GM19463 (cell line): Measurements from ENCODE around the gene RAB40B.

ENCODE experiments used
- ATAC-seq: cut with Tn5 transposase; IDR thresholded peaks from one replicate; pipeline ENCODE4 v1.9.1; 2021; ENCODE audit warnings: mild to moderate bottlenecking, moderate library complexity; ENCODE audit not compliant: unreplicated experiment

Gene RAB40B

DNA sequence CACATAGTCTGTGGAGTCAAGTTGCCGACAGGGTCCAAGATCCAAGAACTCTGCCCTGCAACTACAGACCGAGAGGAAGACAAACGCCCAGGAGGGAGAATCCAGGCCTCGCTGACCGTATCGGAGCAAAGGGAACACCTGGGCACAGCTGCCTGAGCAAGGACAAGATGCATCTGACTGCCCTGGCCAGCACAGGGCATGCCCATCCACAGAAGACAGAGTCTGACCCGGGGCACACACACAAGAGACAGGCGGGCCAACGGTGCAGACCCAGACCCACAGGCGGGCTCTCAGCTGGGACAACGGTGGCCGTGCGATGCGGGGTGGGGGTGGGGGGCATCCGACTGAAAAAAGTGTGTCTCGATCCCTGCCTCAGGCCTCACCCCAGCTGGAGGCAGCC lies 6.2 kb downstream of the RAB40B start:
- ATAC-seq = no peak

GRCh38 chr17:82691714-82692113 lies 6.8 kb downstream of the RAB40B start:
- no peak for ATAC-seq

GRCh38 chr17:82690786-82691489 lies 7.6 kb downstream of the RAB40B start:
- ATAC-seq = no peak

- no peak for ATAC-seq
Measured at GRCh38 chr17:82689077-82689476, 9.4 kb downstream of the RAB40B start.

- no peak for ATAC-seq
Measured at GRCh38 chr17:82687871-82688270, 10.6 kb downstream of the RAB40B start.

- ATAC-seq = no peak
Measured at GRCh38 chr17:82687375-82687861, 11.1 kb downstream of the RAB40B start.

GRCh38 chr17:82686366-82687324 lies 11.9 kb downstream of the RAB40B start:
- no peak for ATAC-seq

DNA sequence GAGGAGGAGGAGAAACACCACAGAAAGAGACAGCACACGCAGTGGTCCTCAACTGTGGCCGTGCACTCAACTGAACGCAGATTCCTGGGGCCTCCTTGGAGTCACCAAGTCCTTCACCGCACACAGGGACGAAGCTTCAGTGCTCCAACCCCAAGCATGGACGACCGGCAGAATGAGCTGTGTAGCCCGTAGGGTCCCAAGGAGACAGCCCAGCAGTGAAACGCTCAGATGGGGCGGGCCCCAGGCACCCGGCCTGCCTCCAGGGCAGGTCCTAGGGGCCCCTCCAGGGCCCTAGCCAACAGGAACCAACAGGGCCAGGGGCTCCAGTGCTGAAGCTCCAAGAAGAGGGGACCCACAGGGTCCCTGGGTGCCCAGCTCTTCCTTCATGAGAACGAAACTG lies 13.2 kb downstream of the RAB40B start:
- ATAC-seq = no peak

GRCh38 chr17:82684228-82684841 lies 14.2 kb downstream of the RAB40B start:
- ATAC-seq = no peak

DNA sequence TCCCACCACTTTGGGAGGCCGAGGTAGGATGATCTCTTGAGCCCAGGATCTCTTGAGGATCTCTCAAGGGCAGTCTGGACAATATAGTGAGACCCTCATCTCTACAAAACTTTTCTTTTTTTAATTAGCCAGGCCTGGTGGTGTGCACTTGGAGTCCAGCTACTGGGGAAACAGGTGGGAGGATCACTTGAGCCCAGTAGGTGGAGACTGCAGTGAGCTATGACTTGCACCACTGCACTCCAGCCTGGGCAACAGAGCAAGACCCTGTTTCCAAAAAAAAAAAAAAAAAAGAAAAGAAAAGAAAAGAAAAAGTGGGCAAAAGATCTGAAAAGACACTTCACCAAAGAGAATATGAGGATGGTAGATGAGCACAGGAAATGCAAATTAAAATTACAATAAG lies 15.0 kb downstream of the RAB40B start:
- no peak for ATAC-seq

DNA sequence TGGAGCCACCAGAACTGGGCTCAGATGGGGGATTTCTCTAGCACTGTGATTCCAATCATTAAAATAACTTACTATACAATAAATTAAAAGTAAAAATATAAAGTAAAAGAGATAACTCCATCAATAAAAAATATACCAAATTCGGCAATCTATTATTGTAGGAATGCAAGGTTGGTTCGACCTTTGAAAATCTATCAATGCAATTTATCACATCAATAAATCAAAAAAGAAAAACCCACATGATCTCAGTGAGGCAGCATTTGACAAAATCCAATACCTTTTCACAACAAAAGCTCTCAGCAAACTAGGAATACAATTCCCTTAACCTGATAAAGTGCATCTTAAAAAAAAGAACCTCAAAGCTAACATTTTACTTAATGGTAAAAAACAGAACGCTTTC lies 17.0 kb downstream of the RAB40B start:
- no peak for ATAC-seq

GRCh38 chr17:82679586-82680465 lies 18.7 kb downstream of the RAB40B start:
- ATAC-seq = no peak

GRCh38 chr17:82678265-82678891 lies 20.1 kb downstream of the RAB40B start:
- no peak for ATAC-seq

DNA sequence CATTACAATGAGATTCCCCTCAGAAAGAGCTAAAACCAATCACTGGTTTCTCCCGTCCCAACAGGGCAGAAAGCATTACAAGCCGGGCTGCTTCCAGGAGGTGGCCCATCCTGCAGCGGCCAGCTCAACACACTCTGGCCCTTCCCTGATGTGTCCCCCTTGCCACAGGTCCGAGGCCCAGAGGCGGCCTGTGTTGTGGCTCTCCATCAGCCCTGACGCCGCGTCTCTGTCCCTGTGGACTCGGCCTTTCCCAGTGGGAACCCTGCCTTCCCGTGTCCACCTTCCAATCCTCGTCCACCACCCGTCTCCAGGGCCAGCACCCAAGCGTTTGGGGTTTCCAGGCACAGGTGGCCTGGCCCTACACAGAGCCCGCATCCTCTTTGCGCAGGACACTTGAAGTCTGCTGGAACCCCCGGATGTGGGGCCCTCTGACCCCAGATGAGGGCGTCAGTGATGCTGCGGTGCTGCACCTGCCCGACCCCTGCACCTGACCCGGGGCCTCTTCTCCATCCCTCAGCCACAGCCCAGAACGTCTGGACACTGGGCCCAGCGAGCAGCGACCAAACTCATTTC lies 21.1 kb downstream of the RAB40B start:
- no peak for ATAC-seq

DNA sequence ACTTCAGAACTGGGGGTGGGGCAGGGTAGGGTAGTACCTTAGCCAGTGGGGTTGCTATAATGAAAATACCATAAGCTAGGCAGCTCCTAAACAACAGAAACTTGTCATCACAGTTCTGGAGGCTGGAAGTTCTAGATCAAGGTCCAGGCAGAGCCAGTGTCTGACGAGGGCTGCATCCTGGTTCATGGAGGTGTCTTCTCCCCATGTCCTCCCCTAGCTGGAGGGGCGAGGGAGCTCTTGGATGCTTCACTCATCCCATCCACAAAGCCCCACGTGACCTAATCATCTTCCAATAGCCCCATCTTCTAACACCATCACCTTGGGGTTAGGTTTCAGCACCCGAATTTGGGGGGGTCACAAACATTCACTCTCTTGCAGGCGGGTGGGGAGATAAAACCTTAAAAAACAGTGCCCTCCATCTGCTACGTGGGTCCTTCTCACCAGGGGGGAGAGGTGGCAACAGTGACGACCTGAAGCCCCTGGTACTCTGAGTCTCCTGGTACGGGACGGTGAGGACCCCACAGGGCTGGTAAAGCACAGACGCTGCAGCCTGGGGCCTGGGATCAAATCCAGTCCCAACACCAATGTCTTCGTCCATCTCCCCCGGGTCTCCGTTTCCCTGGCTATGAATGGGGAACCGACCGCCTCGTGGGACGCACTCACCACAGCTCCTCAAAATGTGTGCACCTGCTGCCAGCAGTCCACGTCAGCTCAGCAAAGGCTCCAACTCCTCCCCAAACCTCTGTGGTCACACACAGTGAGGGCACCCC lies 22.8 kb downstream of the RAB40B start:
- ATAC-seq = no peak

- no peak for ATAC-seq
Measured at GRCh38 chr17:82674656-82675475, 23.6 kb downstream of the RAB40B start.

GRCh38 chr17:82670661-82671450 lies 27.6 kb downstream of the RAB40B start:
- ATAC-seq = no peak
